H7 (cell line): Measurements from ENCODE around the gene MBTPS1. TPM values are rescaled to one million over a fixed set of nuclear protein-coding genes. Genes with fewer than 3 reads are reported as not detected.
A peak's percentile ranks its signal among the peaks of the same experiment; 100 is the strongest.
"Not testable (repeated sequence)": the region's sequence is repeated elsewhere in the genome, so short reads cannot be mapped to it uniquely, and the experiment has no call there.

Source experiments
- DNase-seq: peaks from one replicate; pipeline ENCODE4 v3.0.0; 2012
- H3K27me3 ChIP-seq: 2 replicates; pipeline ENCODE4 v1.6.0; 2011; ENCODE audit warnings: mild to moderate bottlenecking, low read length; ENCODE audit not compliant: control insufficient read depth, insufficient read depth
- H3K36me3 ChIP-seq: replicated peaks from 2 replicates; pipeline ENCODE4 v1.5.1; 2011; ENCODE audit warnings: low read length; ENCODE audit not compliant: control insufficient read depth, insufficient read depth
- H3K4me3 ChIP-seq: 2 replicates; pipeline ENCODE4 v1.5.1; 2011; ENCODE audit warnings: low read depth, mild to moderate bottlenecking, control low read depth, low read length, moderate library complexity; ENCODE audit not compliant: insufficient read depth
- total RNA-seq: library from RNA; depleted of rRNA; stranded (reverse); fragments of >200 nt; shearing (Covaris generic); gene quantifications from 2 replicates; pipeline ENCODE4 v1.2.3, GENCODE V29; 2014

MBTPS1 gene
- total RNA-seq, 1 experiment from 2014 or later = 34.4 TPM

DNA sequence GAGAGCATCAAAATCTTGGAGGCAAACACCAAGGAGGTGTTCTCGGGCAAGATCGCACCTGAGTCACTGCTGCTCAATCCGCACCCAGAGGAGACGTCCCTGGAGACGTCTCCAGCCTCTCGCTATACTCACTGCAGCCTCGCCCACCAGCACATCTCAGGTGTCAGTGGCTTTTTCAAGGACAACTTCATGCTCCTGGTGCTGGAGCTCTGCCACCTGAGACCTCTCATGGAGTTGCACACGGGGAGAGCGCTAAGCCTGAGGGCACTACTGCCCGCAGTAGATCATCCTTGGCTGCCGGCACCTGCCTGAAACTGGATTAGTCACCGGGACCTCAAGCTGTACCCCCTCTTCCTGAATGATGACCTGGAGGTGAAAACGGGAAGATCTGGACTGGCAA is 2.6 kb upstream of the MBTPS1 start:
- Histone ChIP-seq H3K36me3 (peaks cover 3% of the 10 kb centered on the region), H3K4me3 (no peak overlapping the region), H3K27me3 (no peaks in the 10 kb centered on the region)
- no peak for DNase-seq

- not testable (repeated sequence) for H3K4me3 ChIP-seq, H3K36me3 ChIP-seq, DNase-seq, H3K27me3 ChIP-seq
These were observed 1.6 kb upstream of the MBTPS1 start for GRCh38 chr16:84118315-84118714.

GRCh38 chr16:84117494-84117843 is 727 bp upstream of the MBTPS1 start:
- peak overlapping the region; percentile 97 for H3K4me3 ChIP-seq
- H3K36me3 ChIP-seq = no peaks in the 10 kb centered on the region
- DNase-seq = peak; percentile 73
- H3K27me3 ChIP-seq = no peaks in the 10 kb centered on the region

- no peak for DNase-seq
- Histone ChIP-seq H3K36me3 (no peaks in the 10 kb centered on the region), H3K27me3 (no peaks in the 10 kb centered on the region)
These were observed 623 bp downstream of the MBTPS1 start for GRCh38 chr16:84115919-84116719.

DNA sequence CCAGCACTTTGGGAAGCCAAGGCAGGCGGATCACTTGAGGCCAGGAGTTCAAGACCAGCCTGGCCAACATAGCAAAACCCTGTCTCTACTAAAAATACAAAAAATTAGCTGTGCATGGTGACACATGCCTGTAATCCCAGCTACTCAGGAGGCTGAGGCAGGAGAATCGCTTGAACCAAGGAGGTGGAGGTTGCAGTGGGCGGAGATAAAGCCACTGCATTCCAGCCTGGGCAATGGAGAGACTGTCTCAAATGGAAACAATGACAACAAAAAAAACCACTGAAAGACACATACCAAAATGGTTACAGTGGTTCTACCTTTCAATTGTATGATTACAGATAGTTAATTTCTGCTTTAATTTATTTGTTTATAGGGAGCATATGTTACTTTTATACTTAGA is 4.8 kb downstream of the MBTPS1 start:
- not testable (repeated sequence) for H3K4me3 ChIP-seq, DNase-seq, H3K27me3 ChIP-seq, H3K36me3 ChIP-seq

More at GRCh38 chr16:84115919-84116719, 623 bp downstream of the MBTPS1 start:
- H3K4me3 ChIP-seq = peak overlapping the region; percentile 97

GRCh38 chr16:84111525-84111924 is 5.2 kb downstream of the MBTPS1 start:
- Histone ChIP-seq H3K36me3 (peaks cover 2% of the 10 kb centered on the region), H3K4me3 (no peak overlapping the region), H3K27me3 (no peaks in the 10 kb centered on the region)
- DNase-seq = no peak

DNA sequence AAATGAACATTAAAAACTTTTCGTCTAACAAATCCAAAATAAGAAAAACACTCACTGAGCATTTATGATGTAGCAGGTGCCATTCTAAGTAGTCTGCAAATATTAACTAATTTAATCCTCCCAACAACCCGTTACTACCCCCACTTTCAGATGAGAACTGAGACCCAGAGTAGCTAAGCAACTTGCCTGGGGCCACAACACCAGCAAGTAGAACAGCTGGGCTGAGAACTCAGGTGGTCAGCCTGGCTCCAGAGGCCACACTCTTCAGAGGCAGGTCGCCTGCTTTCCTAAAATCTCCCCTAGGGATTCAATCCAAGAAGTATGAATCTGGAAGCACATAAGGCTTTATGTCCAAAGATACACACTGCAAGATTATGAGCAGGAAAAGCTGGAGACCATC is 6.2 kb downstream of the MBTPS1 start:
- no peak overlapping the region for H3K4me3 ChIP-seq
- no peak for DNase-seq
- H3K36me3 ChIP-seq = peaks cover 2% of the 10 kb centered on the region
- no peaks in the 10 kb centered on the region for H3K27me3 ChIP-seq

DNA sequence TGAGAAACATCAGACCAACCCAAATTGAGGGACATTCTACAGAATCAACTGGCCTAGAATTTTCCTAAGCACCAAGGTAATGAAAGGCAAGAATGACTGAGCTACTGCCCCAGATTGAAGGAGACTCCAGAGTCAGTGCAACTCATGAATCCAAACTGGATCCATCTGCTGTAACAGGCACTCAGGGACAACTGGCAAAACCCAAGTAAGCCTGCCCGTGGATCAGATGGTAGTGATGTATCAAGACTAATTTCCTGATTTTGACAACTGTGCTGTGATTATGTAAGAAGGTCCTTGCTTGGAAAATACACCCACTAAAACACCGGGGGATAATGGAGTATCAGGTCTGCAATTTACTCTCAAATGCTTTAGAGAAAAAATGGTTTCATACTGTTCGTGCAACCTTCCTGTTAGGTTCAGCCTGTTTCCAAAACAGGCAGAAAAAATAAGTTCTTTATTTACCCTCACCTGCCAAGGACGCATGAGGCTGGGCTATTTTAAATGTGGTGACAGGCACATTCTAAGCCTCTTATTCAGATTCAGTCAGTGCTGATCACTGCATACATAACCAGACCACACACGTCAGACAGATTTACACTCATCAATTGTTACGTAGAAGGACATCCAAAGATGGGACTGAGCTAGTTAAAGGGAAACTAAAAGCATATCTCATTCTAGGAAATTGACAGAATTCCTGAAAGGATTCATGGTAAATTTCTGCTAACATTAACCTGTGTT is 7.0 kb downstream of the MBTPS1 start:
- H3K36me3 ChIP-seq = peaks cover 2% of the 10 kb centered on the region

GRCh38 chr16:84107921-84108320 is 8.8 kb downstream of the MBTPS1 start:
- Histone ChIP-seq H3K4me3 (no peak overlapping the region), H3K36me3 (peaks cover 2% of the 10 kb centered on the region), H3K27me3 (no peaks in the 10 kb centered on the region)
- no peak for DNase-seq

More for the DNA sequence above, 7.0 kb downstream of the MBTPS1 start:
- Histone ChIP-seq H3K27me3 (no peaks in the 10 kb centered on the region), H3K4me3 (no peak overlapping the region)
- no peak for DNase-seq

- no peak overlapping the region for H3K4me3 ChIP-seq
- DNase-seq = no peak
- H3K36me3 ChIP-seq = peaks cover 2% of the 10 kb centered on the region
- H3K27me3 ChIP-seq = no peaks in the 10 kb centered on the region
These were observed 10.6 kb downstream of the MBTPS1 start for GRCh38 chr16:84105948-84106740.

DNA sequence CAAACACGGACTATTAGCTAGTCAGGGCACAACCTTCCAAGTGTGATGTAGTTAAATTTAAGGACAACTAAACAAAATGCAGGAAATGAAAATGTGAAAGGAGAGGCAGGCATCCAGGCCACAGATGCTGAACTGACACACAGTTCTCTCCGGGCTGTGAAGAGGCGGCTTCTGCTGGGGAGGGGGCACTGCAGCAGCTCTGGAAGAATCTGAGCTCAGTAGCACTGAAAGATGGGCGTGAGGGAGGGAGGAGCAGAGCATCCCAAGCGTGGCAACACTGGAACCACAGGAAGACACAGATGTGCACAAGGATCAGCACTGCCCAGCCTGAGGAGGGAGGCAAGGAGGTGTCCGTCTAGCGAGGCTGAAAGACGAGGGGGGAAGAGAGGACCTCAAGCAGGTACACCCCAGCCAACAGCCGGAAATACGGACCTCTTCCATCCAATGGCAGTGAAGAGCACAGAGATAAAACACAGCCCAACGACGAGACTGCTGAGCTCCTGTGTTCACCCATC is 11.4 kb downstream of the MBTPS1 start:
- DNase-seq = no peak
- H3K36me3 ChIP-seq = peaks cover 2% of the 10 kb centered on the region
- no peaks in the 10 kb centered on the region for H3K27me3 ChIP-seq
- no peak overlapping the region for H3K4me3 ChIP-seq

DNA sequence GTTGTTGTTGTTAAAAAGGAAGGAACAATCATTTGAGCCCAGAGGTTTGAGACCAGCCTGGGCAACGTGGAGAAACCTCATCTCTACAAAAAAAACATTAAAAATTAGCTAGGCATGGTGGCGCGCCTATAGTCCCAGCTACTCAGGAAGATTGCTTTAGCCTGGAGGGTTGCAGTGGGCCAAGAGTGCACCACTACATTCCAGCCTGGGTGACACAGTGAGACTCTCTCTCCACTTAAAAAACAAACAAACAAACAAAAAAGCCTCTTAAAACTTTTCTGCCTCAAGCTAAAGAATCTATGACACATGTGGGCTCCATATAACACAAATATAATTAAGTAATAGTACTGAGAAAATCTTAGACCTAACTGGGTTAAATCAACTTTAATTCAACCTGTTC is 12.5 kb downstream of the MBTPS1 start:
- no peaks in the 10 kb centered on the region for H3K27me3 ChIP-seq
- peaks cover 2% of the 10 kb centered on the region; the same call in 1 of the 2 replicates for H3K36me3 ChIP-seq
- DNase-seq = no peak
- no peak overlapping the region for H3K4me3 ChIP-seq

- Histone ChIP-seq H3K36me3 (0 out of 2 replicates have a peak, but pooled peaks cover 2% of the 10 kb centered on the region), H3K27me3 (no peaks in the 10 kb centered on the region), H3K4me3 (no peak overlapping the region)
- no peak for DNase-seq
These were observed 13.1 kb downstream of the MBTPS1 start for GRCh38 chr16:84103678-84104077.

GRCh38 chr16:84098939-84099338 is 17.8 kb downstream of the MBTPS1 start:
- H3K4me3 ChIP-seq = no peak overlapping the region
- peaks cover 3% of the 10 kb centered on the region; the same call in 1 of the 2 replicates for H3K36me3 ChIP-seq
- no peaks in the 10 kb centered on the region for H3K27me3 ChIP-seq
- DNase-seq = no peak
